Activated naive CD8-positive, alpha-beta T cell treated with anti-CD3 and anti-CD28 coated beads, Interleukin-2, amount 50 U/mL, for 24 hours (primary cell): ENCODE measurements around the gene LRP1B.
"Not testable (repeated sequence)": the region's sequence is repeated elsewhere in the genome, so short reads cannot be mapped to it uniquely, and the experiment has no call there.

ENCODE experiments used
- ATAC-seq: fragments of 150-1000 bp; cut with Tn5 transposase; one replicate; pipeline ENCODE4 v1.10.0; 2021
- DNase-seq: peaks from one replicate; pipeline ENCODE4 v3.0.0; 2021
- H3K27ac Mint-ChIP-seq: one replicate; pipeline ENCODE4 v1.8.0; 2021; ENCODE audit warnings: mild to moderate bottlenecking, mixed read lengths
- H3K27me3 Mint-ChIP-seq: one replicate; pipeline ENCODE4 v1.8.0; 2021; ENCODE audit warnings: mixed read lengths
- H3K36me3 Mint-ChIP-seq: one replicate; pipeline ENCODE4 v1.8.0; 2021; ENCODE audit warnings: low read depth, mixed read lengths
- H3K4me1 Mint-ChIP-seq: one replicate; pipeline ENCODE4 v1.8.0; 2021; ENCODE audit warnings: mixed read lengths
- H3K4me3 Mint-ChIP-seq: one replicate; pipeline ENCODE4 v1.8.0; 2021; ENCODE audit warnings: mild to moderate bottlenecking, moderate library complexity, mixed read lengths
- H3K9me3 Mint-ChIP-seq: one replicate; pipeline ENCODE4 v1.8.0; 2021; ENCODE audit warnings: mixed read lengths

The LRP1B gene

DNA sequence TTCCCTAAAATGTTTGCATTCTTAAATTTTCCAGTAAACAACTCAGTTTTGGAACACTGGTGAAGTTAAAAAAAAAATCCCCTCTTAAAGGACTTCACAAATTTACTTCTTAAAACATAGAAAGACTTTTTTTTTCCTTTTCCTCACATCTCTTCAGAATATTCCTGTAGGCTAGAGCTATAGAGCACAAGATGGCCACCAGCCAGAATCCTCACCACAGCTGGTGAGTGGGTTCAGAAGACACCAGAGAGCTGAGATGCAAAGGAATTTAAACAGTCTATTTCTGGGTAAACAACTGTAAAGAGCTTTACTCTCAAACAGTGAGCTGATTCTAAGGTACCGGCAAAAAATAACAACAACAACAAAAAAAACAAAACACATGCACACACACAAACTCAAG is 252.8 kb downstream of the LRP1B start:
- H3K27ac Mint-ChIP-seq: no peak overlapping the region
- peaks cover 1% of the 10 kb centered on the region for H3K9me3 Mint-ChIP-seq
- no peaks in the 10 kb centered on the region for H3K36me3 Mint-ChIP-seq
- H3K27me3 Mint-ChIP-seq: no peaks in the 10 kb centered on the region
- H3K4me3 Mint-ChIP-seq: no peak overlapping the region
- H3K4me1 Mint-ChIP-seq: no peaks in the 10 kb centered on the region
- no peak for ATAC-seq
- DNase-seq: no peak

DNA sequence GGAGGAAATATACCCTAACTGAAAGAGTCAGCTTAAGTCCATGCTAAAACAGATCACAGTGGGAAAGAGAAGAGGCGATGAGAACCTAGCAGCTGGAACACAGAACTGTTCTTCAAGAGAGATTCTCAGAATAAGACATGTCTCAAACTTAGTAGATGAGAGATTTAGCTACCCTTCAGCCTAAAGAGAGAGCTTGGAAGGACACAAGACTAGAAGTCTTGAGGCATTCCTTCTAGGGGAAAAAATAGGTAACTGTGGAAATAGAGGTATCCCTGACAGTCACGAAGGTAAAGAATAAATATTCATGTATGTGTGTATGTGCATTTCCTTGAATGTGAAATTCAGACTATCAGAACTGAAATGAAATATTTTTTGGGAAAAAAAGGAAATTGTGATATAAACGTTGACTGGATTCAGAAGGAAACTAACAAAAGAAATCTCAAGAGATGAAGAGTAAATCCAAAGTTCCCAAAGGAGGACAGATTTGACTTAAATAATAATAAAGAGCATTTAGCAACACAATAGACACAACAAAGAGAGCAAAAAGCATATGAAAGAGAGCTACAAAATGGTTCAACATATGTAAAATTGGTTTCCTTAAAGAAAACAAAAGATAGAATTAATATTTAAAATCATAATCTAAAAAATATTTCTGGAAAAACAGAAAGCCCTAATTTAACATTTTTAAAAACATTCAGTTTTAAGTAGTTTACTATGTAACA is 258.7 kb downstream of the LRP1B start:
- H3K4me1 Mint-ChIP-seq: no peaks in the 10 kb centered on the region
- DNase-seq (no peak), ATAC-seq (no peak)
- peaks cover 12% of the 10 kb centered on the region for H3K9me3 Mint-ChIP-seq
- no peaks in the 10 kb centered on the region for H3K36me3 Mint-ChIP-seq
- no peaks in the 10 kb centered on the region for H3K27me3 Mint-ChIP-seq
- no peak overlapping the region for H3K27ac Mint-ChIP-seq
- no peak overlapping the region for H3K4me3 Mint-ChIP-seq

DNA sequence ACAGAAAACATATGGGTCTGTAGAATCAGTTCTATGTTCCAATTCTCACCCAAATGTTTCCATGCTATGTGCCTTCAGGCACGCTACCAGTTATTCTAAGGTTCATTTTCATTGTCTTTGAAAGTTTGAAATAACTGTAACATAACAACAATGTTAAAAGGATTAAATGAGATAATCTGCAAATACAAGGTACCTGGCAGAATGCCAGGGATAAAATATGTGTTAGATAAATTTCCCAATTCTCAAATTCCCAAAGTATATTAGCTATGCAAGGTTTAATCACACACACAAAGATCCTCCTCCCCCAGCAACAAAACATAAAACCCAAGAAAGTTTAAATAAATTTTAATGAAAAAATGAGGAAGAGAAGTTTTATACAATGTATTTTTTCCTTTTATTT is 261.2 kb downstream of the LRP1B start:
- Mint-ChIP-seq H3K27me3 (no peaks in the 10 kb centered on the region), H3K9me3 (peaks cover 12% of the 10 kb centered on the region), H3K36me3 (no peaks in the 10 kb centered on the region), H3K4me3 (no peak overlapping the region), H3K4me1 (no peaks in the 10 kb centered on the region), H3K27ac (no peak overlapping the region)
- no peak for DNase-seq
- no peak for ATAC-seq

DNA sequence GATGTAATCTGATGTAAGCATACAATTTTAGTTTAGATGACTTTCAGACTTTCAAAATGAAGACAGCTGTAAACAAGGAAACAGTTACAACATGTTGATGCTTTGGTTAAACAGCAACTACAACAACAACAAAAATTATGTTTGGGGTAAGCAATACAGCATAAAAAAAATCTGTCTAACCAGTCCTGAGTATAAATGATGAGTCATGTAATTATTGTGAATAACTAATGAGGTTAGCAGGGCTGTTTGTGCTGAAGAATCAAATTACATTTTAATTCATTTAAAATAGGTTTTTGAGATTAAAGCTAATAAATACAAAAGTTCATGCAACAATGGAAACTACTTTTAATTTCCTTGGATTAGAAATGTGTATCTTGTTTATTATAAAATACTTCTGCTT is 266.9 kb downstream of the LRP1B start:
- Mint-ChIP-seq H3K27me3 (no peaks in the 10 kb centered on the region), H3K4me3 (no peak overlapping the region), H3K9me3 (no peaks in the 10 kb centered on the region), H3K4me1 (no peaks in the 10 kb centered on the region), H3K36me3 (no peaks in the 10 kb centered on the region), H3K27ac (no peak overlapping the region)
- no peak for DNase-seq
- no peak for ATAC-seq

DNA sequence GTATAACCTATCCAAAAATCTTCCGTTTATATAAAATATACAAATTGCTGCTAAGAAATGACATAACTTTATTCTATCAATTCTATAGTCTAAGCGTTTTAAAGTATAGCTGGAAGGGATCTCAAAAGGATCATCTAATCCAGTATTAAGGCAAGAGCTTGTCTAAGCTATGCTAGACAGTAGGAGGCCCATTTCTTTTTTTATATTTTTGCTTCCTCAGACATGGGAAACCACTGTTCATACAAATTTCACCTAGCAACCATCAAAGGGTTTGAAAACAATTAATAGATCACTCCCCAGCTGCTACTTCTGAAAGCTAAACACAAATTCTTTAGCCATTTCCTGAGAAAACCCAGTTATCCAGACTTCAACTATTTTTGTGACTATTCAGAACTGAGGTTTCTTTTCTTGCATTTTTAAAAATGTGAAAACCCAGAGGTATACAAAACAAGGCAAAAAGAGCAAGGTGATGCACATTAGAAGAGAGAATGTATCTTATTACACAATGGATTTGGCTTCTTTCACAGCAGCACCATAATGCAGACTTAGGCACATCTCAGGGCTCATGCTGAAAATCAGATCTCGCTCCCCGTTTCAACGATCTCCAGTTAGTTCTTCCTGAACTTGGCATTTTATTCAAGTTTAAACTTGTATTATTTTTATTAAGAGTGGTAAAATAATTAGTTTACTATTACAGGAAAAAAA is 274.4 kb downstream of the LRP1B start:
- H3K4me3 Mint-ChIP-seq: no peak overlapping the region
- no peaks in the 10 kb centered on the region for H3K36me3 Mint-ChIP-seq
- ATAC-seq (no peak), DNase-seq (no peak)
- H3K27me3 Mint-ChIP-seq: no peaks in the 10 kb centered on the region
- H3K27ac Mint-ChIP-seq: no peak overlapping the region
- H3K9me3 Mint-ChIP-seq: no peaks in the 10 kb centered on the region
- no peaks in the 10 kb centered on the region for H3K4me1 Mint-ChIP-seq

DNA sequence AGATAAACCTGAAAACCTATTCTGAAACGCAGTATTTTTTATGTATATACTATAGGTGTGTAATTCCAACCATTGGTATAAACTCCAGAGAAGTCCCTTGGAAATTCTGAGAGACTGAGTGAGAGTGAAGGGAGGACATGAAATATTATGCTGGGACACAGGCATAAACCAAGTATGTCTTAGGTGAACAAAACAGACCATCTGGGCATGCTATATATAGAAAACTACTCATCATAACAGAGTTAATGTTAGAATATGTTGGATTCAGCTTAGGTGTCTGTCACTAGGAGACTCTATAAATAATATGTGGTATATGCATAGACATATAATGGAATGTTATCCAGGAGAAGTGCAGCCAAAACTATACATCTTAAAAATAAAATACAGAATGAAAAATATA is 282.6 kb downstream of the LRP1B start:
- Mint-ChIP-seq H3K36me3 (no peaks in the 10 kb centered on the region), H3K27me3 (no peaks in the 10 kb centered on the region), H3K4me1 (no peaks in the 10 kb centered on the region), H3K27ac (no peak overlapping the region), H3K4me3 (no peak overlapping the region), H3K9me3 (peaks cover 8% of the 10 kb centered on the region)
- ATAC-seq: no peak
- no peak for DNase-seq

DNA sequence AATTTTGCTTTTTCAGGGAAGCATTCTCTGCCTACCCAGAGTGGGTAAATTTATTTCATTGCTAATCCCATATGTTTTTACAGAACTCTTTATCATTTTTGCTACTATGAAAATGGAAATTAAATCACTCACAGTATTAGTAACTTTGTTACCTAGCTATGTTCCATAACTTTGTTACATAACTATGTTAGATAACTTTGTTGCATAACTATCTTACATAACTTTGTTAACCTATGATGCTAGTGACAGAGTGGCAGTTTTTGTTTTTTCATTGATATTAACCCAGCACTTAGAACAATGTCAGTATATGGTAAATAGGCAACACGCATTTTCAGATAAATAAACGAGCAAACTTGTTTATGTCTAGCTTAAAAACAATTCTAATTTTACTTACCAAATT is 286.6 kb downstream of the LRP1B start:
- Mint-ChIP-seq H3K4me1 (no peaks in the 10 kb centered on the region), H3K27ac (no peak overlapping the region), H3K36me3 (no peaks in the 10 kb centered on the region), H3K27me3 (no peaks in the 10 kb centered on the region), H3K9me3 (peaks cover 11% of the 10 kb centered on the region), H3K4me3 (no peak overlapping the region)
- ATAC-seq (no peak), DNase-seq (no peak)

DNA sequence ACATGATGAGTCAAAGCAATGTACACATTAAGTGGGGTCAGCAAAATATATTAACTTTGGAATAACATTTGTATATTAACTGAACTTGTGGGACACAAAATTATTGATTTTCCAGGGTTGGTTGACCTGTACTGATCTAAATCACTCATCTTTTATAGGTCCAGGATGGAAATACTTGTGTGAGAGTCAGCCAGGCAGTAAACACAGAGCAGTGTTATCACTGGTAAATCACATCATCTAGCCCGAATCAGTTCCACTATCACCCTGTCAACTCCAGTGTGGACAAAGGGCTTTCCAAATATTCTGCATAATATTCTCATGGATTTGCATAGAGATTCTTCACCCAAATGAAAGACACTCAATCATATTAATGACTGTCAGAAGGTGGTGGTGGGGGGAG is 295.7 kb downstream of the LRP1B start:
- H3K4me1 Mint-ChIP-seq: no peaks in the 10 kb centered on the region

DNA sequence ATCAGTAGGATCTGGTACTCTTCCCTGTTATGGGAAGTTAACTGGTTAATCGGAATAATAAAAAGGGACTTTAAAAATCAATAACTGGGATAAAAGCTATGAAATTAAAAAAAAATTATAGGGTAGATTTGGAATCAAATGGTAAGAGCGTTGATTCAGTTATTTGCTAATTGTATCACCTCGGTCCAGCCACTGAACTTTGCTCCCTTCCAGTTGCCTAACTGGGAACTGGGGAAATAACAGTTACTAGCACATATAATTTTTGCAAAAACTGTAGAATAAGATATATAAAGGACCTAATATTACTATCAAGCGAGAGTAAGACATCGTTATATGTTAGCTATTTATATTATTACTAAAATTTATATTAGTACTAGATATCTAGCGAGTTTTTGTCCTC is 302.1 kb downstream of the LRP1B start:
- Mint-ChIP-seq H3K4me3 (no peak overlapping the region), H3K36me3 (no peaks in the 10 kb centered on the region), H3K27me3 (no peaks in the 10 kb centered on the region), H3K27ac (no peak overlapping the region), H3K9me3 (no peaks in the 10 kb centered on the region), H3K4me1 (no peaks in the 10 kb centered on the region)
- DNase-seq (no peak), ATAC-seq (no peak)

More for the DNA sequence above, 295.7 kb downstream of the LRP1B start:
- DNase-seq: no peak
- Mint-ChIP-seq H3K36me3 (no peaks in the 10 kb centered on the region), H3K9me3 (no peaks in the 10 kb centered on the region), H3K27ac (no peak overlapping the region), H3K4me3 (no peak overlapping the region), H3K27me3 (no peaks in the 10 kb centered on the region)
- no peak for ATAC-seq

DNA sequence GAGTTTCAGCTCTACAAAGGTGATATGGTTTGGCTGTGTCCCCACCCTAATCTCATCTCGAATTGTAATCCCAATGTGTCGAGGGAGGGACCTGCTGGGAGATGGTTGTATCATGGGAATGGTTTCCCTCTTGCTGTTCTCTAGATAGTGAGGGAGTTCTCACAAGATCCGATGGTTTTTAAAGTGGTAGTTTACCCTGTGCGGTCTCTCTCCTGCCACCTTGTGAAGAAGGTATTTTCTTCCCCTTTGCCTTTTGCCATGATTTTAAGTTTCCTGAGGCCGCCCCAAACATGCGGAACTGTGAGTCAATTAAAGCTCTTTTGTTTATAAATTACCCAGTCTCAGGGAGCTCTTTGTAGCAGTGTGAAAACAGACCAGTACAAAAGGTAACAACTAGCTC is 306.0 kb downstream of the LRP1B start:
- Mint-ChIP-seq H3K9me3 (peaks cover 7% of the 10 kb centered on the region), H3K27me3 (no peaks in the 10 kb centered on the region), H3K36me3 (no peaks in the 10 kb centered on the region), H3K4me3 (no peak overlapping the region), H3K4me1 (no peaks in the 10 kb centered on the region), H3K27ac (no peak overlapping the region)
- DNase-seq: no peak
- no peak for ATAC-seq

DNA sequence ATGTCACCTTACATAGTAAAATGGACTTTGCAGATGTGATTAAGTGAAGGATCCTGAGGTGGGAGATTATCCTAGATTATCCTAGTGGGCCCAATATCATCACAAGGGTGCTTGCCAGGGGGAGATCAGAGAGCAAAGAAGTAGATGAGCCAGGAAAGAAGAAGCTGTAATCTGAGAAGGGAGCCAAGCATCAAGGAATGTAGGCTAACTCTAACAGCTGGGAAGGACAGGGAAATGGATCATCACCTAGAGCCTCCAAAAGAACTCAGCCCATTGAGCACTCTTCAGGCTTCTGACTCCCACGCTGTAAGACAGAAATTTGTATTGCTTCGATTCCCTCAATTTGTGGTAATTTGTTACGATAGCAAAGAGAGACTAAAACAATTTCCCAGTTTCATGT is 309.9 kb downstream of the LRP1B start:
- H3K36me3 Mint-ChIP-seq: no peaks in the 10 kb centered on the region
- no peak overlapping the region for H3K27ac Mint-ChIP-seq
- no peak overlapping the region for H3K4me3 Mint-ChIP-seq
- H3K4me1 Mint-ChIP-seq: no peaks in the 10 kb centered on the region
- no peak for ATAC-seq
- peaks cover 11% of the 10 kb centered on the region for H3K9me3 Mint-ChIP-seq
- no peak for DNase-seq
- H3K27me3 Mint-ChIP-seq: no peaks in the 10 kb centered on the region

DNA sequence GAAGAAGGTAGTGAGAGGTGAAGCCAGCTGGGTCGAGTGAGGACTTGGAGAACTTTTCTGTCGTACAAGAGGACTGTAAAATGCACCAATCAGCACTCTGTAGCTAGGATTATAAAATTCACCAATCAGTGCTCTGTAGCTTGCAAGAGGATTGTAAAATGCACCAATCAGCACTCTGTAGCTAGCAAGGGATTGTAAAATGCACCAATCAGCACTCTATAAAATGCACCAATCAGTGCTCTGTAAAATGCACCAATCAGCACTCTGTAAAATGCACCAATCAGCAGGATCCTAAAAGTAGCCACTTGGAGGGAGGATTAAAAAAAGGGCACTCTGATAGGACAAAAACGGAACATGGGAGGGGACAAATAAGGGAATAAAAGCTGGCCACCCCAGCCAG is 315.5 kb downstream of the LRP1B start:
- H3K4me1 Mint-ChIP-seq, H3K4me3 Mint-ChIP-seq, H3K27me3 Mint-ChIP-seq, DNase-seq, ATAC-seq, H3K27ac Mint-ChIP-seq, H3K36me3 Mint-ChIP-seq: not testable (repeated sequence)
- peaks cover 23% of the 10 kb centered on the region for H3K9me3 Mint-ChIP-seq

DNA sequence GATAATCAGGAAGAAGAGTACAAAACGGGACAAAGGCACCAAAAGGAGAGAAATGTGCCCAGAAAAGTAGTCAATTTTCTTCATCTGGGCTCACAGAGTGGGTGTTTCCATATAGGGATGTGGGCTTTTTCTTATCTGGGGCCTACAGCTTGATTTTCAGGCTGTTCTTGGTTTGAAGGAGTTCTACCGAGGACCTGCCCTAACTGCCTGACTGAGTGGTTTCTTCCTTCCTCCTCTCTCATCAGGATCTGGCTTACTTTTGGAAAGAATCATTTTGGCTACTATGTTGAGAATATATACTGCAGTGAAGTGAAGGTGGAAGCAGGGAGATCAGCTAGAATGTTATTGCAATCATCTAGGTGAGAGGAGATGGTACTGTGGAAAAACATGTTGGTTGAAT is 316.7 kb downstream of the LRP1B start:
- Mint-ChIP-seq H3K4me3 (no peak overlapping the region), H3K36me3 (no peaks in the 10 kb centered on the region), H3K27me3 (no peaks in the 10 kb centered on the region), H3K9me3 (peaks cover 27% of the 10 kb centered on the region), H3K27ac (no peak overlapping the region), H3K4me1 (no peaks in the 10 kb centered on the region)
- DNase-seq (no peak), ATAC-seq (no peak)

DNA sequence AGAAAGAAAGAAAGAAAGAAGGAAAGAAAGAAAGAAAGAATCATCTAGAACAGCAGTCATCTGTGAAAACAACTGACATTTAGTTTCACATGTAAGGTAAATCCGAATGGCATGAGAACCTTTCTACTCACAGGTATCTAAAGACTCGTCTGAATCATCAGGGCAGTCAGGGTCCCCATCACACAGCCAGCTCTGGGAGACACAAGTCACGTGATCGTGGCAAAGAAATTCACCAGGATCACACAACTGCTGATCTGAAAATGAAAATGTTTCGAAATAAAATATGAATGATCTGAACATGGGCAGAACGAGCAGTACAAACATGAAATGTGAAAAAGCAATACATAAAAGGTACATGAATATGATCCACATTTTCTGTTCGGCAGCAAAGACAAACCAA is 320.7 kb downstream of the LRP1B start:
- peaks cover 28% of the 10 kb centered on the region for H3K9me3 Mint-ChIP-seq
- H3K27me3 Mint-ChIP-seq: no peaks in the 10 kb centered on the region
- no peak for ATAC-seq
- H3K4me3 Mint-ChIP-seq: no peak overlapping the region
- H3K27ac Mint-ChIP-seq: no peak overlapping the region
- H3K36me3 Mint-ChIP-seq: no peaks in the 10 kb centered on the region
- no peaks in the 10 kb centered on the region for H3K4me1 Mint-ChIP-seq
- DNase-seq: no peak

DNA sequence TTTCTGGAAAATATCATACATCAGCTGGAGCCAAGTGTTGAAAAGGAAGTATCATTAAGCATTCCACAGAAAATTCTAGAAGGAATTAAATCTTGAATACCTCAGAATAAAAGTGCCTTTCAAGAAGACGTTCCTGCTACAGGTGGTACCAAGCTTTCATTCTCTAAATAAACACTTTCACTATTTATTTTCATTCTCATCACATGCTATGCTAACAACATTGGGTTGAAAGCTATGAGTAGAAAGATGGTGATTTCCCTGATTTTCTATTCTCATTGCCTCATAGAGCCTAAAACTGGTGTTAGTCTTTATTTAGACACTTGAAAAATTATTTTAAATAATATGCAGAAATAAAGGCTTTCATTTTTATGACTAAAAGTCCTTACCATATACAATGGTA is 324.7 kb downstream of the LRP1B start:
- no peak for ATAC-seq
- no peaks in the 10 kb centered on the region for H3K36me3 Mint-ChIP-seq
- H3K9me3 Mint-ChIP-seq: peaks cover 19% of the 10 kb centered on the region
- H3K27me3 Mint-ChIP-seq: no peaks in the 10 kb centered on the region
- H3K27ac Mint-ChIP-seq: no peak overlapping the region
- no peak overlapping the region for H3K4me3 Mint-ChIP-seq
- DNase-seq: no peak
- H3K4me1 Mint-ChIP-seq: no peaks in the 10 kb centered on the region
